ENCODE measurements around the gene CFAP77. TPM values are rescaled to one million over a fixed set of nuclear protein-coding genes. Genes with fewer than 3 reads are reported as not detected.

CFAP77 gene
- total and polyA plus RNA-seq, 2 of the 8 experiments (the other 6 are each of a cell fraction or from before 2014, with no cell fraction given), result 0.63 to 0.97 TPM

DNA sequence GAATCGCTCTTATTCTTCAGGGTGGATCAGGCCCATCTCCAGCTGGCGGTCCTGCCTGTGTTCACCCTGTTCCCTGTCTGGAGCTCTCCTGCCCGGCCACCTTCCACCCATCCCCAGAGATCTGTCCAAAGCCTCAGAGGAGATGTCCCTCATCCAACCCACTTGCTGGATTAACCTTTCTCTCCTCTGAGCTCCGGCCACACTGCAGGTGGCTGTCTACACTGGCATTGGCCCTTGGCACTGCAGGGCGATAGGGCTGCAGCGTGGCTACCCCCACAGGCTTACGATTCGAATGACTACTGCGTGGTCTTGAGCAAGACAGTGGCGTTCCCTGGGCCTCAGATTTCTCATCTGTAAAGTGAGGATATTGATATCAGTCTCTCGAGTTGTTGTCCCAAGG, 108.6 kb downstream of the CFAP77 start:
- 86% methylated on average over 11 of the region's 11 CpGs; no CpG with 5 or more reads in 1 of the 2 experiments for WGBS, 2 experiments (ENCODE audit: extremely low coverage in 1 of 2, insufficient coverage in 1 of 2, insufficient read length in 1 of 2, insufficient replicate concordance in 2 of 2, low coverage in 1 of 2, low lambda C conversion rate in 2 of 2, missing lambda C conversion rate in 1 of 2)
- Histone ChIP-seq H3K23me2 (ENCODE audit: low read depth, low read length) (peaks cover 9% of the 10 kb centered on the region; the same call in 1 of the 2 replicates), H4K5ac (ENCODE audit: insufficient read length, low read depth, low read length) (no peak overlapping the region), H2BK120ac (replicated peaks; ENCODE audit: low read depth, low read length) (no peak overlapping the region), H2BK12ac (ENCODE audit: low read depth, low read length) (no peak overlapping the region), H2BK15ac (ENCODE audit: low read length) (no peak overlapping the region), H3K56ac (replicated peaks; ENCODE audit: insufficient read length, low read depth, low read length) (no peak overlapping the region), H4K20me1 (replicated peaks in 1 of 2; ENCODE audit: control insufficient read depth in 1 of 2, insufficient read depth in 2 of 2, low read length in 2 of 2) (no peaks in the 10 kb centered on the region), H3K79me2 (ENCODE audit: control insufficient read depth in 1 of 2, insufficient read depth in 2 of 2, low read length in 2 of 2) (no peaks in the 10 kb centered on the region), H3K4me2 (ENCODE audit: insufficient read depth in 1 of 2, low read depth in 2 of 2, low read length in 2 of 2) (no peak overlapping the region), H4K8ac (ENCODE audit: extremely low read depth, insufficient read depth, low read length) (no peak overlapping the region), H3K4me3 (ENCODE audit: extremely low read depth in 1 of 4, insufficient read depth in 2 of 4, low read depth in 3 of 4, low read length in 4 of 4) (no peak overlapping the region), H2AK5ac (ENCODE audit: low read depth, low read length) (no peak overlapping the region), H3K9me3 (ENCODE audit: insufficient read depth in 2 of 2, low read depth in 1 of 2, low read length in 1 of 2) (no peaks in the 10 kb centered on the region), H3K36me3 (ENCODE audit: control insufficient read depth in 2 of 4, insufficient read depth in 4 of 4, low read length in 3 of 4) (no peaks in the 10 kb centered on the region), H3K23ac (ENCODE audit: insufficient read length) (no peak overlapping the region), H3K9ac (replicated peaks in 1 of 4; ENCODE audit: extremely low read depth in 1 of 4, low read depth in 3 of 4, low read length in 3 of 4) (no peak overlapping the region), H3K4me1 (replicated peaks in 1 of 4; ENCODE audit: control insufficient read depth in 3 of 4, insufficient read depth in 4 of 4, low read length in 3 of 4) (no peaks in the 10 kb centered on the region), H3K4ac (replicated peaks; ENCODE audit: insufficient read length, low read depth, low read length) (no peak overlapping the region), H3K14ac (ENCODE audit: insufficient read length) (no peak overlapping the region), H3K27ac (ENCODE audit: low read depth, low read length) (no peak overlapping the region), H3K27me3 (replicated peaks in 1 of 4; ENCODE audit: control insufficient read depth in 3 of 4, extremely low read depth in 1 of 4, insufficient read depth in 3 of 4, low read length in 3 of 4) (no peaks in the 10 kb centered on the region; a peak in 1 of 7 replicates), H2AFZ (ENCODE audit: low read length) (no peak overlapping the region), H3K79me1 (ENCODE audit: low read depth, low read length) (no peaks in the 10 kb centered on the region), H4K91ac (replicated peaks; ENCODE audit: insufficient read length, low read length) (no peak overlapping the region), H3K18ac (ENCODE audit: extremely low read depth, low read length) (no peak overlapping the region), H2BK5ac (ENCODE audit: low read depth, low read length) (no peak overlapping the region), H2BK20ac (ENCODE audit: low read length) (no peak overlapping the region)
- CTCF ChIA-PET (ENCODE audit: partially characterized antibody), result interaction anchor here (0.7 to 2.4 kb wide), 8 partner anchors 12 to 104 kb away, joined by 3 to 16 read pairs (median 4); no protein-coding TSS in a partner anchor
- POLR2A ChIA-PET (ENCODE audit: partially characterized antibody), result no interaction called here
- DNase-seq (ENCODE audit: low read depth in 1 of 2, low spot score in 2 of 2) (no peak), FAIRE-seq (no peak)
- TF ChIP-seq SAP30 (IDR thresholded peaks at IDR 0.05; ENCODE audit: insufficient read depth, insufficient replicate concordance, low read length) (no peak), GABPA (IDR thresholded peaks at IDR 0.05; ENCODE audit: borderline replicate concordance, insufficient read depth, low read length) (no peak), RBBP5 (IDR thresholded peaks at IDR 0.05; ENCODE audit: borderline replicate concordance, low read depth, low read length) (no peak), CBX8 (IDR thresholded peaks at IDR 0.05; ENCODE audit: borderline replicate concordance, low read depth, low read length) (no peak), FOSL1 (IDR thresholded peaks at IDR 0.05; ENCODE audit: insufficient read depth, low read depth, low read length) (no peak), KDM4A (IDR thresholded peaks at IDR 0.05; ENCODE audit: low read depth, low read length, severe bottlenecking) (no peak), SUZ12 (IDR thresholded peaks at IDR 0.05; ENCODE audit: low read length) (no peak), TBP (IDR thresholded peaks at IDR 0.05; ENCODE audit: low read depth, low read length) (no peak), CHD2 (IDR thresholded peaks at IDR 0.05; ENCODE audit: low read length) (no peak)
- TF ChIP-seq, protein P1, sequence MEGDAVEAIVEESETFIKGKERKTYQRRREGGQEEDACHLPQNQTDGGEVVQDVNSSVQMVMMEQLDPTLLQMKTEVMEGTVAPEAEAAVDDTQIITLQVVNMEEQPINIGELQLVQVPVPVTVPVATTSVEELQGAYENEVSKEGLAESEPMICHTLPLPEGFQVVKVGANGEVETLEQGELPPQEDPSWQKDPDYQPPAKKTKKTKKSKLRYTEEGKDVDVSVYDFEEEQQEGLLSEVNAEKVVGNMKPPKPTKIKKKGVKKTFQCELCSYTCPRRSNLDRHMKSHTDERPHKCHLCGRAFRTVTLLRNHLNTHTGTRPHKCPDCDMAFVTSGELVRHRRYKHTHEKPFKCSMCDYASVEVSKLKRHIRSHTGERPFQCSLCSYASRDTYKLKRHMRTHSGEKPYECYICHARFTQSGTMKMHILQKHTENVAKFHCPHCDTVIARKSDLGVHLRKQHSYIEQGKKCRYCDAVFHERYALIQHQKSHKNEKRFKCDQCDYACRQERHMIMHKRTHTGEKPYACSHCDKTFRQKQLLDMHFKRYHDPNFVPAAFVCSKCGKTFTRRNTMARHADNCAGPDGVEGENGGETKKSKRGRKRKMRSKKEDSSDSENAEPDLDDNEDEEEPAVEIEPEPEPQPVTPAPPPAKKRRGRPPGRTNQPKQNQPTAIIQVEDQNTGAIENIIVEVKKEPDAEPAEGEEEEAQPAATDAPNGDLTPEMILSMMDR (IDR thresholded peaks at IDR 0.05; ENCODE audit: control extremely low read depth in 1 of 3, insufficient read depth in 1 of 3, low read depth in 1 of 3, low read length in 3 of 3), result no peak
- TF ChIP-seq, protein P2, sequence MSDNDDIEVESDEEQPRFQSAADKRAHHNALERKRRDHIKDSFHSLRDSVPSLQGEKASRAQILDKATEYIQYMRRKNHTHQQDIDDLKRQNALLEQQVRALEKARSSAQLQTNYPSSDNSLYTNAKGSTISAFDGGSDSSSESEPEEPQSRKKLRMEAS (IDR thresholded peaks at IDR 0.05), result no peak

Data from H1 (cell line).